Stomach (tissue), 9 donors: ENCODE measurements around the gene TOX2. TPM values are rescaled to one million over a fixed set of nuclear protein-coding genes. Genes with fewer than 3 reads are reported as not detected.

Experiments used
- DNase-seq, 2 donors: peaks; one replicate each; pipeline versions ENCODE4 v3.0.0 to v3.0.0-alpha.2; 2013 to 2019
- H3K27ac ChIP-seq, 5 donors: fragments of 200-600 bp in 4 of 5; sonication (generic) in 4 of 5; one replicate each; pipeline ENCODE4 v1.5.1; 2013 to 2019; ENCODE audit warnings: mild to moderate bottlenecking in 1 of 5, moderate library complexity in 1 of 5
- H3K27me3 ChIP-seq, 3 donors: fragments of 200-600 bp; sonication (generic); one replicate each; pipeline ENCODE4 v1.5.1; 2017 to 2019; ENCODE audit warnings: mixed run types in 1 of 3
- H3K36me3 ChIP-seq, 4 donors: fragments of 200-600 bp; sonication (generic); 1 replicate in 3 of 4; 2 replicates in 1 of 4; pipeline ENCODE4 v1.5.1; 2016 to 2019
- H3K4me1 ChIP-seq, 4 donors: fragments of 200-600 bp; sonication (generic); one replicate each; pipeline ENCODE4 v1.5.1; 2016 to 2019
- H3K4me3 ChIP-seq, 4 donors: fragments of 200-600 bp; sonication (generic) in 3 of 4; one replicate each; pipeline ENCODE4 v1.5.1; 2016 to 2019; ENCODE audit warnings: mild to moderate bottlenecking in 1 of 4
- H3K9me3 ChIP-seq, 4 donors: fragments of 200-600 bp; sonication (generic); one replicate each; pipeline ENCODE4 v1.5.1; 2016 to 2019
- EP300 ChIP-seq: sonication (generic); formaldehyde crosslinking; IDR thresholded peaks from one replicate; pipeline ENCODE4 v1.6.1; 2017; ENCODE audit warnings: antibody characterized with exemption
- POLR2A ChIP-seq, 4 donors: fragments of 450-650 bp; IDR thresholded peaks; one replicate each; pipeline ENCODE4 v1.6.1; 2016; ENCODE audit warnings: antibody characterized with exemption in 4 of 4, control low read depth in 2 of 4, mild to moderate bottlenecking in 1 of 4, moderate library complexity in 1 of 4
- POLR2AphosphoS5 ChIP-seq, 3 donors: sonication (generic); formaldehyde crosslinking; IDR thresholded peaks; one replicate each; pipeline ENCODE4 v1.6.1; 2016; ENCODE audit warnings: antibody characterized with exemption in 3 of 3
- WGBS, 5 donors: extraction: QIAGEN DNeasy Blood & Tissue Kit in 3 of 5; methylation state at CpG; one replicate each; pipeline versions ENCODE4 v1.1.5 to v1.1.7; 2013 to 2018; 5-methylcytosine and 5-hydroxymethylcytosine counted together
- intact Hi-C: fragments of 100-400 bp; cut with DNase I; formaldehyde crosslinking; loops from one replicate; pipeline ENCODE4 v1.15.1; 2023; ENCODE audit warnings: low total_unique reads
- polyA plus RNA-seq, 3 donors: library from polyadenylated mRNA; stranded (reverse); fragments of 200-250 nt; gene quantifications; one replicate each; pipeline ENCODE4 v1.2.3, GENCODE V29; 2013
- total RNA-seq, 5 donors: library from RNA; depleted of rRNA; stranded (reverse); fragments of >200 nt; gene quantifications; one replicate each; pipeline versions ENCODE4 v1.1.0 to v1.2.3, GENCODE V29; 2014 to 2016
- TF ChIP-seq, protein P1 (sequence below), 7 experiments: fragments of 450-650 bp in 4 of 7; fragments of 200-600 bp in 3 of 7; sonication (generic) in 3 of 7; IDR thresholded peaks; one replicate each; pipeline ENCODE4 v1.5.1; 2016 to 2019; ENCODE audit warnings: antibody characterized with exemption in 7 of 7, control low read depth in 2 of 7, mild to moderate bottlenecking in 1 of 7
- donor health status: healthy with polysubstance abuse.
- donor health status: Bipolar disorder and iron deficiency.
- donor health status: healthy.

The TOX2 gene
- total and polyA plus RNA-seq, 8 donors: 0.87 to 20.2 (median 7.0) TPM; not detected in 1

DNA sequence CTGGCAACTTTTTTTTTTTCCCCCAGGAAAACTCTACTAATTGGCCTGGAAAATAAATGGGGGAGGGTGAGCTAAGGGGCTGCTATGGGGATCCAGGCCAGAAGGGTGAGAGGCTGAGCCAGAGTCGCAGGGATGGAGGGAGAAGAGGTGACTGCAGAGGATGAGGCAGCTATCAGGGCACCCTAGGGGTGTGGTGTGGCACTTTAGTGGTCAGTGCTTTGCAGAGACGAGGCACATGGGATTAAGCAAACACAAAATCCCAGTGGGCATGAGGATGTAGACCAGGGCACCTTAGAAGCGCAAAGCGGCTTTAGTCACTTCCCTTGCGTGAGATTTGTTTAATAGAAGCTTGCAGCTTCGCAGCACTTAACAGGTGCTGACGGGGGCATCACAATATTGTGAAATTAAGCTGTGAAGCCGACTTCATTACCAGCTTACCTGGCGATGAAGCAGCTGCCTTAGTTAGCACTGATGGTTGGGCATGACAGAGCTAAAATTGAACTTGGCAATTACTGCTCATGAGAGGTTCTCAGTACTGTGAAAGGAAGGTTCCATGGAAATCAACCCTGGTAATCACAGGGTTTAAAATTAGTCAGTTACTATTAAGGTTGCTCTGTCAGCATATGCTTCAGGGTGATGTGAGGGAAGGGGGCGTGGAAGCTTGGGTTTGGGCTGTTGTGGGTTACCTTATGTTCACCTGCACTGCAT is 26.0 kb downstream of the TOX2 start:
- H3K27me3 ChIP-seq: peaks cover 0 to 6% (median 0%) of the 10 kb centered on the region in 3 donors
- no peak for TF ChIP-seq EP300
- TF ChIP-seq POLR2AphosphoS5 (IDR thresholded peaks at IDR 0.05): no peak
- TF ChIP-seq POLR2A (IDR thresholded peaks at IDR 0.05): no peak
- TF ChIP-seq, protein P1, sequence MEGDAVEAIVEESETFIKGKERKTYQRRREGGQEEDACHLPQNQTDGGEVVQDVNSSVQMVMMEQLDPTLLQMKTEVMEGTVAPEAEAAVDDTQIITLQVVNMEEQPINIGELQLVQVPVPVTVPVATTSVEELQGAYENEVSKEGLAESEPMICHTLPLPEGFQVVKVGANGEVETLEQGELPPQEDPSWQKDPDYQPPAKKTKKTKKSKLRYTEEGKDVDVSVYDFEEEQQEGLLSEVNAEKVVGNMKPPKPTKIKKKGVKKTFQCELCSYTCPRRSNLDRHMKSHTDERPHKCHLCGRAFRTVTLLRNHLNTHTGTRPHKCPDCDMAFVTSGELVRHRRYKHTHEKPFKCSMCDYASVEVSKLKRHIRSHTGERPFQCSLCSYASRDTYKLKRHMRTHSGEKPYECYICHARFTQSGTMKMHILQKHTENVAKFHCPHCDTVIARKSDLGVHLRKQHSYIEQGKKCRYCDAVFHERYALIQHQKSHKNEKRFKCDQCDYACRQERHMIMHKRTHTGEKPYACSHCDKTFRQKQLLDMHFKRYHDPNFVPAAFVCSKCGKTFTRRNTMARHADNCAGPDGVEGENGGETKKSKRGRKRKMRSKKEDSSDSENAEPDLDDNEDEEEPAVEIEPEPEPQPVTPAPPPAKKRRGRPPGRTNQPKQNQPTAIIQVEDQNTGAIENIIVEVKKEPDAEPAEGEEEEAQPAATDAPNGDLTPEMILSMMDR (IDR thresholded peaks at IDR 0.05): no peak
- DNase-seq: no peak
- no peaks in the 10 kb centered on the region for H3K36me3 ChIP-seq
- H3K9me3 ChIP-seq: no peaks in the 10 kb centered on the region
- intact Hi-C loops: no loop called here
- WGBS, 5 donors: 82 to 91% (median 86%) methylated on average over 10 of the region's 10 CpGs
- peaks cover 13 to 77% (median 33%) of the 10 kb centered on the region in 4 donors for H3K4me1 ChIP-seq
- H3K4me3 ChIP-seq: no peak overlapping the region
- H3K27ac ChIP-seq: peak overlapping the region in 2 of 5 donors; percentile 73 to 75

DNA sequence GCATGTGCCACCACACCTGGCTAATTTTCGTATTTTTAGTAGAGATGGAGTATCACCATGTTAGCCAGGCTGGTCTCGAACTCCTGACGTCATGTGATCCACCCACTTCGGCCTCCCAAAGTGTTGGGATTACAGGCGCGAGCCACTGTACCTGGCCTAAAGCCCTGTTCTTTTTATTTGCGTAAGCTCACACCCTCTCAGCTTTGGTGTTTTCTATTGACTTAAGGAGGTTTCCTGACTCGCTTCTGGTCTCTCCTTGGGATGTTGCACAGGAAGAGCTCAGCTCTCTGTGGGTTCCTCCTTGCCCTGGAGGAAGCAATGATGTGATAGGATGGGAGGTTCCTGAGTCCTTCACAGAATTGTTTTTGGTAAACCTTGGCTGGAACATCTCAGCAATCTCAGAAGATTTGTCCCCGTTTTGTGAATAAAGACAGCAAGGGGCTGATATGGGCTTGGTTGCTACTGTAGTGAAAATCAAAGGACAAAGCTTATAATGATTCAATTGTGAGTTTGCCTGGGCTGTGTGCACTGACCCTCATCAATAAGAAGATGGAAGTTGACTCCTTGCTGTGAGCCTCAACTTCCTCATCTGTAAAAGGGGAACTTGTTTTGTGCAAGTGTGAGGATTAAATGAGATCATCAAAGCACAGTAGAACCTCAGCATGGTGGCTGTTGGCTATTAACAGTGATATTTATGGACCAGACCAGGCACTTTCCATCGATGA is 27.0 kb downstream of the TOX2 start:
- Histone ChIP-seq H3K27ac (peak overlapping the region in 4 of 5 donors; percentile 44 to 75 (median 66)), H3K4me1 (peaks cover 13 to 69% (median 33%) of the 10 kb centered on the region in 4 donors), H3K27me3 (peaks cover 0 to 2% (median 0%) of the 10 kb centered on the region in 3 donors), H3K9me3 (no peaks in the 10 kb centered on the region), H3K4me3 (no peak overlapping the region), H3K36me3 (no peaks in the 10 kb centered on the region)
- TF ChIP-seq POLR2AphosphoS5 (IDR thresholded peaks at IDR 0.05): peak in 1 of 3 donors; percentile 5
- TF ChIP-seq POLR2A (IDR thresholded peaks at IDR 0.05): no peak
- TF ChIP-seq, protein P1 (IDR thresholded peaks at IDR 0.05): no peak
- DNase-seq: no peak
- intact Hi-C loops: no loop called here
- 30 to 57% (median 43%) methylated on average over 10 of the region's 10 CpGs for WGBS, 5 donors

DNA sequence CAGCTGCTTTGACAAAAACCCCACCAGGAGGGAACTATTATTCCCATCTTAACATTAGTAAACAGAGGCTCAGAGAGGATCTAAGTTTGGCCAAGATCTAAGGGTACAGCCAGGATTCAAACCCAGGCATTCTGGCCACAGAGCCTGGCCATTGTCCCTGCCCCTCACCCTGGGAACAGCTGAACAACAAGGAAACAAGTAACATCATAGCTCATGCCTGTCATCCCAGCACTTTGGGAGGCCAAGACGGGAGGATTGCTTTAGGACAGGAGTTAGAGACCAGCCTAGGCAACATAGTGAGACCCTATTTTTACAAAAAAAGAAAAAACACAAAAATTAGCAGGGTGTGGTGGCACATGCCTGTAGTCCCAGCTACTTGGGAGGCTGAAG is 27.5 kb downstream of the TOX2 start:
- Histone ChIP-seq H3K4me1 (peaks cover 13 to 63% (median 33%) of the 10 kb centered on the region in 4 donors), H3K9me3 (no peaks in the 10 kb centered on the region), H3K27ac (peak overlapping the region; percentile 35 to 75 (median 59)), H3K27me3 (no peaks in the 10 kb centered on the region), H3K36me3 (no peaks in the 10 kb centered on the region), H3K4me3 (no peak overlapping the region)
- intact Hi-C loops: no loop called here
- no peak for DNase-seq
- 60 to 80% (median 67%) methylated on average over 1 of the region's 1 CpG for WGBS, 5 donors
- TF ChIP-seq EP300 (no peak), POLR2AphosphoS5 (IDR thresholded peaks at IDR 0.05) (no peak), POLR2A (IDR thresholded peaks at IDR 0.05) (no peak)
- TF ChIP-seq, protein P1 (IDR thresholded peaks at IDR 0.05): no peak

DNA sequence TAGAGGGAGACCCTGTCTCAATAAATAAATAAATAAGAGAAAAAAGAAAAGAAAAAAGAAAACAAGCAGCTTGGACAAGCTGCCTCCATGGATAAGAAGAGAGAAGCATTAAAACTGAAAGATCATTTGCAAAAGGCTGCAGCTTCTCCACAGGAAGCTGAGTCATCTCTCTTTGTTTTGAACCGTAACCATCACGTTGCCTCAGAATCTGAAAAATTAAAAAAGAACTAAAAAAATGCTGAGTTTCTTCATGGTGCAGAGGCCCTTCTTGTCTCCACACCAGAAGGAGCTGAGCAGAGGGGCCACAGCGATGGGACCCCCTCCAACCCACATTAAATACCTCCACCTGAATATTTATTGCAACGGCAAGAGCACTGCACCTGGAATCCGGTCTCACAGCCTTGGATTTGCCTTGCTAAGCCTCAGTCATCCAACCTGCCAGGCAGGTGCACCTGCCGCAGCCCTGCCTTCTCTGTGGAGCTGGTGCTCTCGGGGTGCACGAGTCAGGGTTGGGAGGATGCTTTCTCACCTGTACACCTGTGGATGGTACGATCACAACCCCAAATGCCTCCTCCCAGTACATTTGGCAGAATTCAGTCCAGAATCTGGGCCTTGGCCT is 28.1 kb downstream of the TOX2 start:
- Histone ChIP-seq H3K27me3 (no peaks in the 10 kb centered on the region), H3K4me1 (peaks cover 13 to 57% (median 33%) of the 10 kb centered on the region in 4 donors), H3K27ac (peak overlapping the region in 4 of 5 donors; percentile 35 to 75 (median 66)), H3K9me3 (no peaks in the 10 kb centered on the region), H3K36me3 (no peaks in the 10 kb centered on the region), H3K4me3 (no peak overlapping the region)
- TF ChIP-seq EP300 (no peak), POLR2A (IDR thresholded peaks at IDR 0.05) (no peak)
- intact Hi-C loops: no loop called here
- 41 to 53% (median 45%) methylated on average over 9 of the region's 9 CpGs for WGBS, 5 donors
- peak in 1 of 2 donors; percentile 38 for DNase-seq
